DND-41 (cell line): ENCODE results near the gene OR1F1.
A peak's percentile ranks its signal among the peaks of the same experiment; 100 is the strongest.

ENCODE experiments used
- ATAC-seq: fragments of 200-7000 bp; cut with Tn5 transposase; 3 replicates; pipeline ENCODE4 v1.9.1; 2021; ENCODE audit warnings: low read depth; ENCODE audit not compliant: insufficient read depth
- DNase-seq: peaks from one replicate; pipeline ENCODE4 v3.0.0-alpha.2; 2020
- H2AFZ ChIP-seq: 2 replicates; pipeline ENCODE4 v1.6.0; 2012; ENCODE audit warnings: low read depth, low read length
- H3K27ac ChIP-seq: 2 replicates; pipeline ENCODE4 v1.5.1; 2012; ENCODE audit warnings: low read length, inconsistent platforms
- H3K27me3 ChIP-seq: fragments of 200-600 bp; sonication (generic); 2 replicates; pipeline ENCODE4 v1.6.0; 2012; ENCODE audit warnings: low read length, mild to moderate bottlenecking, inconsistent platforms; ENCODE audit not compliant: insufficient read depth, poor library complexity
- H3K36me3 ChIP-seq: 2 replicates; pipeline ENCODE4 v1.5.1; 2012; ENCODE audit warnings: low read length, inconsistent platforms; ENCODE audit not compliant: insufficient read depth
- H3K4me1 ChIP-seq: 2 replicates; pipeline ENCODE4 v1.5.1; 2012; ENCODE audit warnings: mild to moderate bottlenecking, low read length; ENCODE audit not compliant: insufficient read depth
- H3K4me2 ChIP-seq: 2 replicates; pipeline ENCODE4 v1.6.0; 2012; ENCODE audit warnings: mild to moderate bottlenecking, moderate library complexity, low read length, inconsistent platforms; ENCODE audit not compliant: insufficient read depth
- H3K4me3 ChIP-seq, 2 experiments: fragments of 200-600 bp in 1 of 2; shearing (Covaris generic) in 1 of 2; 2 replicates each; pipeline ENCODE4 v1.5.1; 2012 to 2016; ENCODE audit warnings: inconsistent platforms in 2 of 2, low read length in 2 of 2, mild to moderate bottlenecking in 2 of 2, low read depth in 1 of 2, moderate library complexity in 1 of 2
- H3K79me2 ChIP-seq: 2 replicates; pipeline ENCODE4 v1.6.0; 2012; ENCODE audit warnings: low read length, inconsistent platforms; ENCODE audit not compliant: insufficient read depth
- H3K9ac ChIP-seq: 2 replicates; pipeline ENCODE4 v1.6.0; 2012; ENCODE audit warnings: low read depth, mild to moderate bottlenecking, inconsistent platforms, low read length, moderate library complexity
- H3K9me3 ChIP-seq: 2 replicates; pipeline ENCODE4 v1.5.1; 2012; ENCODE audit warnings: low read length, moderate library complexity, mild to moderate bottlenecking, inconsistent platforms; ENCODE audit not compliant: insufficient read depth, severe bottlenecking
- H4K20me1 ChIP-seq: 2 replicates; pipeline ENCODE4 v1.6.0; 2012; ENCODE audit warnings: low read length; ENCODE audit not compliant: insufficient read depth
- EZH2 ChIP-seq: IDR thresholded peaks from 3 replicates; pipeline ENCODE4 v1.6.1; 2012; ENCODE audit warnings: borderline replicate concordance, low read depth, mild to moderate bottlenecking, moderate library complexity, low read length, inconsistent platforms; ENCODE audit not compliant: severe bottlenecking
- TF ChIP-seq, protein P1 (sequence below): IDR thresholded peaks from 2 replicates; pipeline ENCODE4 v1.5.1; 2012; ENCODE audit warnings: borderline replicate concordance, low read length, moderate library complexity, mild to moderate bottlenecking; ENCODE audit not compliant: poor library complexity, severe bottlenecking; ENCODE audit errors: extremely low read depth

The OR1F1 gene

GRCh38 chr16:3149193-3149530 is 38.8 kb upstream of the OR1F1 start:
- Histone ChIP-seq H3K79me2 (no peaks in the 10 kb centered on the region), H2AFZ (no peak overlapping the region), H3K4me3 (no peak overlapping the region), H3K27me3 (peaks cover 5% of the 10 kb centered on the region), H3K9ac (no peak overlapping the region), H3K9me3 (no peaks in the 10 kb centered on the region), H3K4me2 (peak overlapping the region; percentile 80), H3K4me1 (peaks cover 32% of the 10 kb centered on the region), H4K20me1 (no peaks in the 10 kb centered on the region), H3K36me3 (no peaks in the 10 kb centered on the region), H3K27ac (no peak overlapping the region)
- no peak for ATAC-seq
- no peak for DNase-seq
- TF ChIP-seq, protein P1, sequence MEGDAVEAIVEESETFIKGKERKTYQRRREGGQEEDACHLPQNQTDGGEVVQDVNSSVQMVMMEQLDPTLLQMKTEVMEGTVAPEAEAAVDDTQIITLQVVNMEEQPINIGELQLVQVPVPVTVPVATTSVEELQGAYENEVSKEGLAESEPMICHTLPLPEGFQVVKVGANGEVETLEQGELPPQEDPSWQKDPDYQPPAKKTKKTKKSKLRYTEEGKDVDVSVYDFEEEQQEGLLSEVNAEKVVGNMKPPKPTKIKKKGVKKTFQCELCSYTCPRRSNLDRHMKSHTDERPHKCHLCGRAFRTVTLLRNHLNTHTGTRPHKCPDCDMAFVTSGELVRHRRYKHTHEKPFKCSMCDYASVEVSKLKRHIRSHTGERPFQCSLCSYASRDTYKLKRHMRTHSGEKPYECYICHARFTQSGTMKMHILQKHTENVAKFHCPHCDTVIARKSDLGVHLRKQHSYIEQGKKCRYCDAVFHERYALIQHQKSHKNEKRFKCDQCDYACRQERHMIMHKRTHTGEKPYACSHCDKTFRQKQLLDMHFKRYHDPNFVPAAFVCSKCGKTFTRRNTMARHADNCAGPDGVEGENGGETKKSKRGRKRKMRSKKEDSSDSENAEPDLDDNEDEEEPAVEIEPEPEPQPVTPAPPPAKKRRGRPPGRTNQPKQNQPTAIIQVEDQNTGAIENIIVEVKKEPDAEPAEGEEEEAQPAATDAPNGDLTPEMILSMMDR: no peak
- no peak for TF ChIP-seq EZH2

DNA sequence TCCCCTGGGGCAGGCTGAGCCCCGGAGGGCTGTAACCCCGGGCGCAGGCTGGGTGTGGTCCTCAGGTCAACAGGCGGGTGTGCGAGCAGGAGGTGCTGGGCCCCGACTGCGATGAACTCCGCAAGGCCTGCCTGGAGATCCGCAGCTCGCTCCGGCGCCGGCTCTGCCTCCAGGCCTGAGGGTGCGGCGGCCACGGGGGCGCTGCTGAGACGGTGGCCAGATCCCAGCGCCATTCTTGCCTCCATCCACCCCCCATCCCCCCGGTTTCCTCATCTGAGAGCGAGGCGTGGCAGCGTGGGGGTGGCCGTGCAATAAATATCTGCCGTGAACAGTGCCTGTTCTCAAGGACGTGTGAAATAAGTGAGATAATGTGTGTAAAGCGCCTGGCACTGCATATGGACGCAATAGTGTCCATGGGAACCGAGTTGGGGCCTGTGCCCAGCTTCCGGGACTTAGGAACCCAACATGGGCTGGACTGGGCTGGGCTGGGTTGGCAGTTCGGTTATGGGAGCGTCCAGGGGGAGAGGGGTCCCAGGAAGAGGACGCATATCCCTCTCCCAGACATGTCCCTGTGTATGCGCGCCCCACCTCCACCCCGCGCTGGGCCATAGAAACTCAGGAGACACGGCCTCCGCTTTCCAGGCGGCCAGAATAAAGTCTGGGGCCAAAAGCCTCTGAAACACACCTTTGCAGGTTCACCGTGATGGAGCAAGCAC is 38.2 kb upstream of the OR1F1 start:
- peaks cover 5% of the 10 kb centered on the region for H3K27me3 ChIP-seq
- peak overlapping the region; percentile 58 for H3K27ac ChIP-seq
- peak; percentile 5; the same call in 2 of the 3 replicates for ATAC-seq
- peaks cover 32% of the 10 kb centered on the region for H3K4me1 ChIP-seq
- DNase-seq: no peak
- H3K4me2 ChIP-seq: peak overlapping the region; percentile 80
- H3K79me2 ChIP-seq: no peaks in the 10 kb centered on the region
- peak overlapping the region; percentile 63 for H3K9ac ChIP-seq
- peak overlapping the region; percentile 27 to 65; a peak in 3 of 4 replicates for H3K4me3 ChIP-seq
- H3K9me3 ChIP-seq: no peaks in the 10 kb centered on the region
- TF ChIP-seq, protein P1: peak; percentile 41
- no peak for TF ChIP-seq EZH2
- H4K20me1 ChIP-seq: no peaks in the 10 kb centered on the region
- no peaks in the 10 kb centered on the region for H3K36me3 ChIP-seq
- peak overlapping the region; percentile 76 for H2AFZ ChIP-seq

DNA sequence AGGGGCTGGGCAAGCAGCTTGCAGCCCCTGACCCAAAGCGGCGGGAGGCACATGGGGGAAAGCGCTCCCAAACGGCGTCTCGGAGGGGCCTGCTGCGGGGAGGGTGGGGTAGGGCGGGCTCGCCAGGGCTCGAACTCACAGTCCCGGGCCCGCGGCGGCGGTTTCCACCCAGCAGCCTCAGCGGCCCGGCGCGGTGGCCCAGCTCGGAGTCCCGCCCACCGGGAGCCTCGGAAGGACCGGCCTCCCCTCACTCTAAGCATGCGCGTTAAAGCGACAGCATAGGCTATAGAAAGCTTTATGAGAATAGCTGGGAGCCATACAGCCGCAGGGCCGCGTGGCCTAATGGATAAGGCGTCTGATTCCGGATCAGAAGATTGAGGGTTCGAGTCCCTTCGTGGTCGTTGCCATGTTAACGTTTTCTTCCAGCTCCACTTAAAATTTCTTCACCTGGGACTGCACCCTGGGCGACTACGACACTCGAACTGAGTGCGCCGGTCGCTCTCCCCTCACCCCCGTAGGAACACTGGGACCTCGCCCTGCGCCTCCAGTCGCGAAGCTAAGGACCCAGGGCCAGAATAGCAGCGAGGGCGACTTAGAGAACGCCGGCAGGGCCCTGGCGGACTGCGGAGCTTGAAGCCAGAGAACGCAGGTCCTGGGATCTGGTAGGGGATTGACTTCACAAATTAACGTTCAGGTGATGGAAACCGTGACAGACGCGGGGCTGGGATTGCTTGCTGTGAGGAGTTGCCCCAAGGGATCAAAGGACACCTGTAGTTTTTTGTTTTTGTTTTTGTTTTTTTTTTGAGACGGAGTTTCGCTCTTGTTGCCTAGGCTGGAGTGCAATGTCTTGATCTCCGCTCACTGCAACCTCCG is 37.4 kb upstream of the OR1F1 start:
- peaks cover 5% of the 10 kb centered on the region for H3K27me3 ChIP-seq
- peak overlapping the region; percentile 63 for H3K9ac ChIP-seq
- no peaks in the 10 kb centered on the region for H3K9me3 ChIP-seq
- H3K79me2 ChIP-seq: no peaks in the 10 kb centered on the region
- DNase-seq (peak; percentile 97), ATAC-seq (peak; percentile 86)
- H4K20me1 ChIP-seq: no peaks in the 10 kb centered on the region
- H3K4me1 ChIP-seq: peaks cover 32% of the 10 kb centered on the region
- no peak for TF ChIP-seq EZH2
- TF ChIP-seq, protein P1: no peak
- peak overlapping the region; percentile 80 for H3K4me2 ChIP-seq
- H3K36me3 ChIP-seq: no peaks in the 10 kb centered on the region
- peak overlapping the region; percentile 76 for H2AFZ ChIP-seq
- H3K27ac ChIP-seq: peak overlapping the region; percentile 63
- H3K4me3 ChIP-seq: peak overlapping the region; percentile 27 to 65; a peak in 3 of 4 replicates
